Measurements from ENCODE around the gene LRRC71.

Gene LRRC71

GRCh38 chr1:156912861-156913808 is 7.3 kb upstream of the LRRC71 start:
- H3K9me3 ChIP-seq (ENCODE audit: control insufficient read depth, insufficient read depth, low read depth, low read length) = no peaks in the 10 kb centered on the region
- TF ChIP-seq ZNF138 (tag by site-specific recombination; IDR thresholded peaks at IDR 0.05; ENCODE audit: borderline replicate concordance) = no peak
- TF ChIP-seq ATF2 (tag by site-specific recombination; IDR thresholded peaks at IDR 0.05; ENCODE audit: low read depth) = no peak
- TF ChIP-seq ZNF776 (tag by site-specific recombination; IDR thresholded peaks at IDR 0.05; ENCODE audit: borderline replicate concordance) = no peak
- no peak for TF ChIP-seq ZNF555 (tag by site-specific recombination; conservative IDR thresholded peaks at IDR 0.05)
- TF ChIP-seq HIC1 (tag by site-specific recombination; IDR thresholded peaks at IDR 0.05) = peak; percentile 61; the same call in 1 of the 2 replicates
- no peak for TF ChIP-seq MZF1 (tag by site-specific recombination; IDR thresholded peaks at IDR 0.05; ENCODE audit: borderline replicate concordance)
- TF ChIP-seq CTCF (tag by site-specific recombination; IDR thresholded peaks at IDR 0.05) = no peak
- peak; percentile 13; the same call in 1 of the 2 replicates for TF ChIP-seq ZNF398 (tag by site-specific recombination; IDR thresholded peaks at IDR 0.05)
- TF ChIP-seq ZSCAN18 (tag by site-specific recombination; IDR thresholded peaks at IDR 0.05) = no peak
- no peak for TF ChIP-seq ZBTB17 (tag by site-specific recombination; IDR thresholded peaks at IDR 0.05)
- TF ChIP-seq ZBTB49 (tag by site-specific recombination; IDR thresholded peaks at IDR 0.05; ENCODE audit: low read depth) = no peak
- no peak overlapping the region for H3K4me3 ChIP-seq (ENCODE audit: low read depth, low read length)
- POLR2A ChIA-PET = no interaction called here
- H3K4me1 ChIP-seq (ENCODE audit: control insufficient read depth, insufficient read depth, low read length) = no peaks in the 10 kb centered on the region
- H3K36me3 ChIP-seq (ENCODE audit: control insufficient read depth in 2 of 2, insufficient read depth in 1 of 2, low read length in 2 of 2) = no peaks in the 10 kb centered on the region
- no peak overlapping the region for H3K27ac ChIP-seq (ENCODE audit: extremely low read depth, low read depth, low read length)
- CTCF ChIA-PET = interaction anchor here (0.5 to 5.6 kb wide), 7 partner anchors 8 to 224 kb away, joined by 3 to 49 read pairs (median 4); partner anchors contain the start of gene LRRC71
